Mammary epithelial cell (primary cell): ENCODE measurements around the gene TFCP2.

Experiments used
- CTCF ChIP-seq, 2 donors: IDR thresholded peaks in 1 of 2; conservative IDR thresholded peaks in 1 of 2; 2 replicates each; pipeline ENCODE4 v1.5.1; 2011 to 2012; ENCODE audit warnings: inconsistent platforms in 2 of 2, low read length in 2 of 2, mild to moderate bottlenecking in 2 of 2, control low read depth in 1 of 2, low read depth in 1 of 2; ENCODE audit not compliant: insufficient read depth in 1 of 2; ENCODE audit errors: extremely low read depth in 1 of 2
- EZH2 ChIP-seq: IDR thresholded peaks from 2 replicates; pipeline ENCODE4 v1.6.1; 2012; ENCODE audit warnings: low read length, inconsistent platforms, borderline replicate concordance

GRCh38 chr12:51205350-51205749 lies 32.4 kb upstream of the TFCP2 start:
- TF ChIP-seq CTCF (conservative IDR thresholded peaks at IDR 0.05 in 1 of 2, IDR thresholded peaks at IDR 0.05 in 1 of 2; ENCODE audit: extremely low read depth in 1 of 2, insufficient read depth in 1 of 2, low read depth in 1 of 2, low read length in 2 of 2) (no peak), EZH2 (no peak)
